ENCODE data around the gene TMEM135.

GRCh38 chr11:87141980-87142514 is 104.3 kb downstream of the TMEM135 start:
- TF ChIP-seq CTCF (IDR thresholded peaks at IDR 0.05) (no peak), POLR2A (IDR thresholded peaks at IDR 0.05) (no peak), EP300 (IDR thresholded peaks at IDR 0.05; ENCODE audit: low read depth) (no peak), POLR2AphosphoS5 (IDR thresholded peaks at IDR 0.05) (no peak)

All from transverse colon (tissue), 4 donors.